Neural progenitor cell (in vitro differentiated cells): Measurements from ENCODE around the gene ALPL. TPM values are rescaled to one million over a fixed set of nuclear protein-coding genes. Genes with fewer than 3 reads are reported as not detected.

Source experiments
- DNase-seq: peaks from one replicate; pipeline ENCODE4 v3.0.0-alpha.2; 2016; ENCODE audit warnings: low spot score
- H2AFZ ChIP-seq: fragments of 200-600 bp; sonication (generic); replicated peaks from 2 replicates; pipeline ENCODE4 v1.6.1; 2016; ENCODE audit warnings: antibody characterized with exemption
- H3F3A ChIP-seq: fragments of 200-600 bp; sonication (generic); 2 replicates; pipeline ENCODE4 v1.6.1; 2016; ENCODE audit warnings: antibody characterized with exemption, low read depth
- H3K27ac ChIP-seq: fragments of 200-600 bp; sonication (generic); 2 replicates; pipeline ENCODE4 v1.5.1; 2016; ENCODE audit warnings: mild to moderate bottlenecking
- H3K27me3 ChIP-seq: fragments of 200-600 bp; sonication (generic); 2 replicates; pipeline ENCODE4 v1.6.1; 2016; ENCODE audit warnings: mild to moderate bottlenecking, moderate library complexity
- H3K36me3 ChIP-seq: fragments of 200-600 bp; sonication (generic); 2 replicates; pipeline ENCODE4 v1.5.1; 2016
- H3K4me1 ChIP-seq: fragments of 200-600 bp; sonication (generic); 2 replicates; pipeline ENCODE4 v1.6.1; 2016; ENCODE audit warnings: mixed run types
- H3K4me2 ChIP-seq: fragments of 200-600 bp; sonication (generic); 2 replicates; pipeline ENCODE4 v1.6.1; 2016
- H3K4me3 ChIP-seq: fragments of 200-600 bp; sonication (generic); 2 replicates; pipeline ENCODE4 v1.5.1; 2016
- H3K79me2 ChIP-seq: fragments of 200-600 bp; sonication (generic); 2 replicates; pipeline ENCODE4 v1.6.1; 2016; ENCODE audit warnings: low read depth
- H3K9ac ChIP-seq: fragments of 200-600 bp; sonication (generic); 2 replicates; pipeline ENCODE4 v1.6.1; 2016
- H3K9me3 ChIP-seq: fragments of 200-600 bp; sonication (generic); 2 replicates; pipeline ENCODE4 v1.5.1; 2016; ENCODE audit warnings: low read depth
- H4K20me1 ChIP-seq: fragments of 200-600 bp; sonication (generic); 2 replicates; pipeline ENCODE4 v1.6.1; 2016; ENCODE audit warnings: low read depth
- H3K27ac Mint-ChIP-seq: 3 replicates; pipeline ENCODE4 v1.8.0; 2021; ENCODE audit warnings: mixed read lengths
- H3K27me3 Mint-ChIP-seq: 2 replicates; pipeline ENCODE4 v1.8.0; 2022; ENCODE audit warnings: low read depth, mild to moderate bottlenecking, inconsistent platforms, moderate library complexity, mixed read lengths; ENCODE audit not compliant: insufficient read depth
- H3K36me3 Mint-ChIP-seq: 3 replicates; pipeline ENCODE4 v1.8.0; 2021; ENCODE audit warnings: mixed read lengths
- H3K4me1 Mint-ChIP-seq: 3 replicates; pipeline ENCODE4 v1.8.0; 2021; ENCODE audit warnings: mixed read lengths
- H3K4me3 Mint-ChIP-seq: 3 replicates; pipeline ENCODE4 v1.8.0; 2021; ENCODE audit warnings: mild to moderate bottlenecking, moderate library complexity, mixed read lengths
- H3K9me3 Mint-ChIP-seq: 3 replicates; pipeline ENCODE4 v1.8.0; 2020; ENCODE audit warnings: mixed read lengths
- EZH2 ChIP-seq: fragments of 200-600 bp; sonication (generic); IDR thresholded peaks from 2 replicates; pipeline ENCODE4 v1.6.1; 2017; ENCODE audit warnings: antibody characterized with exemption, mild to moderate bottlenecking, moderate library complexity
- EZH2phosphoT487 ChIP-seq: fragments of 200-600 bp; sonication (generic); IDR thresholded peaks from 2 replicates; pipeline ENCODE4 v1.6.1; 2017; ENCODE audit warnings: antibody characterized with exemption
- total RNA-seq: library from RNA; depleted of rRNA; stranded (reverse); fragments of >200 nt; gene quantifications from 2 replicates; pipeline ENCODE4 v1.2.3, GENCODE V29; 2015; ENCODE audit warnings: low replicate concordance
- TF ChIP-seq, protein P1 (sequence below): fragments of 200-600 bp; sonication (generic); IDR thresholded peaks from 2 replicates; pipeline ENCODE4 v1.5.1; 2017; ENCODE audit warnings: antibody characterized with exemption, mild to moderate bottlenecking

ALPL gene
- total RNA-seq, 1 donor from 2014 or later, result 51.3 TPM

DNA sequence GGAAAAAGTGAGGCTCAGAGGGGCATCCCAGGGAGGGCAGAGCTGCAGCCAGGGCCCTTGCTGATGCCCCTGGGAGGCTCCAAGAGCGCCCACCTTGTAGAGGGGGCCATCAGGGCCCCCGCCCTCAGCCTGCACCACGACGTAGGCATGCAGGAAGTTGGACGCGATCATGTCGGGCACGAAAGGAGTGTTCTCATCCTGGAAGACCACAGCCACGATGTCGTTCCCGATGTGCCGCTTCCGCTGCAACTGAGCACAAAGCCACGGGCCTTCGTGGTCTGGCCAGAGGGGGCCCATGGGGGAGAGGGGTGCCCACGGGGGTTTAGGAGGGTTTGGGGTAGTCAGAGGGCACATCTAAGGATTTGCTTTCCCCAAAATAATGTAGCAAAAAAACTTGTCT is 100.8 kb downstream of the ALPL start:
- Histone ChIP-seq H3K4me1 (no peaks in the 10 kb centered on the region), H3K9me3 (no peaks in the 10 kb centered on the region)

DNA sequence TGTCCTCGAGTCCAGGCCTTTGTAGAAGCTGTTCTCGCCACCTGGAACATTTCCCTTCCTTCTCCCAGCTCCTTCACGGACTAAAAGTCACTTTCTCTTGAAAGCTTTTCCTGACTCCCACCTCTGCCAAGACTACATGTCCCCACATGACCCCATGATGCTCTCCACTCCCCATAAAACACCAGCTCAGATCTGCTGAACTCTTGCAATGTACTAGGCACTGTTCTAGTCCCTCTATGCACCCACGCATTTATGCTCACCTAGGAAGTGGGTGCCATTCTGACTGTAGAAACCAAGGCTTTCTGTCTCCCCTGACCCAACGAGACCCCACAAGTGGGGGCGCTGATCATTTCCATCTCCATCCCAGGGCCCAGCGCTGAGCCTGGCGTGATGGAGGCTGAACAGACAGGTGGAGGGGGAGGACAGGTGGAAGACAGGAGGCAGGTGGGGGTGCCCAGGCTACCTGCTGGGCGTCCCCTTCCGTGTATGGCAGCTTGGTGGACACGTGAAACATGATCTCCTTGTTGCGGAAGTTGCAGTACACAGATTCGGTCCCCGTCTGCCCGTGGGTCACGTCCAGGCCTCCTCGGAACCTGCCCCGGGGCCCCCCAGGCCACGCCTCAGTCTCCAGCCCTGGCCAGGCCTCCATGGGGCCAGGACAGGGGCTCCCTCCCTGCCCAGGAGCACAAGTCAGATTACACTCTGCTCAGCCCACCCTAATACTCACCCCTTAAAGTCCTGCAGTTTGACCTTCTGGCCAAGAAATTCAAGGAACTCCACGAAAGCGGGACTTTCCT is 102.0 kb downstream of the ALPL start:
- TF ChIP-seq, protein P1, sequence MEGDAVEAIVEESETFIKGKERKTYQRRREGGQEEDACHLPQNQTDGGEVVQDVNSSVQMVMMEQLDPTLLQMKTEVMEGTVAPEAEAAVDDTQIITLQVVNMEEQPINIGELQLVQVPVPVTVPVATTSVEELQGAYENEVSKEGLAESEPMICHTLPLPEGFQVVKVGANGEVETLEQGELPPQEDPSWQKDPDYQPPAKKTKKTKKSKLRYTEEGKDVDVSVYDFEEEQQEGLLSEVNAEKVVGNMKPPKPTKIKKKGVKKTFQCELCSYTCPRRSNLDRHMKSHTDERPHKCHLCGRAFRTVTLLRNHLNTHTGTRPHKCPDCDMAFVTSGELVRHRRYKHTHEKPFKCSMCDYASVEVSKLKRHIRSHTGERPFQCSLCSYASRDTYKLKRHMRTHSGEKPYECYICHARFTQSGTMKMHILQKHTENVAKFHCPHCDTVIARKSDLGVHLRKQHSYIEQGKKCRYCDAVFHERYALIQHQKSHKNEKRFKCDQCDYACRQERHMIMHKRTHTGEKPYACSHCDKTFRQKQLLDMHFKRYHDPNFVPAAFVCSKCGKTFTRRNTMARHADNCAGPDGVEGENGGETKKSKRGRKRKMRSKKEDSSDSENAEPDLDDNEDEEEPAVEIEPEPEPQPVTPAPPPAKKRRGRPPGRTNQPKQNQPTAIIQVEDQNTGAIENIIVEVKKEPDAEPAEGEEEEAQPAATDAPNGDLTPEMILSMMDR, result no peak
- TF ChIP-seq EZH2, result no peak
- TF ChIP-seq EZH2phosphoT487, result no peak
- no peak overlapping the region for H3K4me3 Mint-ChIP-seq
- H2AFZ ChIP-seq, result no peak overlapping the region
- H3K4me2 ChIP-seq, result no peak overlapping the region
- H3K36me3 Mint-ChIP-seq, result no peaks in the 10 kb centered on the region
- no peaks in the 10 kb centered on the region for H3K79me2 ChIP-seq
- H3K27ac ChIP-seq, result no peak overlapping the region
- H3K4me1 Mint-ChIP-seq, result peaks cover 9% of the 10 kb centered on the region
- H3K9me3 ChIP-seq, result no peaks in the 10 kb centered on the region
- H3K27ac Mint-ChIP-seq, result no peak overlapping the region
- H3K4me1 ChIP-seq, result no peaks in the 10 kb centered on the region
- no peaks in the 10 kb centered on the region for H3K27me3 ChIP-seq
- peaks cover 6% of the 10 kb centered on the region for H3F3A ChIP-seq
- DNase-seq, result no peak
- H3K4me3 ChIP-seq, result no peak overlapping the region
- H3K9me3 Mint-ChIP-seq, result peaks cover 2% of the 10 kb centered on the region
- no peaks in the 10 kb centered on the region for H3K27me3 Mint-ChIP-seq
- no peak overlapping the region for H3K9ac ChIP-seq
- no peaks in the 10 kb centered on the region for H4K20me1 ChIP-seq
- H3K36me3 ChIP-seq, result no peaks in the 10 kb centered on the region

More for the DNA sequence above, 100.8 kb downstream of the ALPL start:
- no peaks in the 10 kb centered on the region for H3K27me3 Mint-ChIP-seq
- Histone ChIP-seq H3F3A (peaks cover 6% of the 10 kb centered on the region), H3K4me3 (no peak overlapping the region), H2AFZ (no peak overlapping the region), H3K79me2 (no peaks in the 10 kb centered on the region), H3K36me3 (no peaks in the 10 kb centered on the region), H3K9ac (no peak overlapping the region), H4K20me1 (no peaks in the 10 kb centered on the region), H3K27me3 (no peaks in the 10 kb centered on the region), H3K4me2 (no peak overlapping the region), H3K27ac (no peak overlapping the region)
- TF ChIP-seq, protein P1, result no peak
- no peak for TF ChIP-seq EZH2
- TF ChIP-seq EZH2phosphoT487, result no peak
- no peak for DNase-seq
- H3K27ac Mint-ChIP-seq, result no peak overlapping the region
- no peak overlapping the region for H3K4me3 Mint-ChIP-seq
- no peaks in the 10 kb centered on the region for H3K36me3 Mint-ChIP-seq
- peaks cover 9% of the 10 kb centered on the region for H3K4me1 Mint-ChIP-seq
- H3K9me3 Mint-ChIP-seq, result no peaks in the 10 kb centered on the region

DNA sequence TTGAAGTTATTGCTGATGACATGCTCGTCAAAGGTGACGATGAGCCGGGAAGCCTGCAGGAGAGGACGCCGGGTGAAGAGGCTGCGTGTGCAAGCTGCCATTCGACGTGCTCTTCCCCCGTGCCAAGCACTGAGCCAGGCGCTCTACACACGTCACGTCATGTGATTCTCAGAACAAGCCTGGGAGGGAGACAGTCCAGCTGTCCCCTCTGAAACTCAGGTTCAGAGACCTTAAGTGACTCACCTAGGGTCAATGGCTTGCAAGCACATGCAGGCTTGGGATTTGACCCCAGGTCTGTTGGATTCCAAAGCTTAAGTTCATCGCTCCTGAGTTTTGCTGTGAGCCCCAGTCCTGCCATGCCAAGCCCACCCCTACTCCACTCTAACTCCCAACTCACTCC is 102.8 kb downstream of the ALPL start:
- H3K27ac Mint-ChIP-seq, result no peak overlapping the region
- no peaks in the 10 kb centered on the region for H3K9me3 ChIP-seq
- no peaks in the 10 kb centered on the region for H3K27me3 Mint-ChIP-seq
- H3K9me3 Mint-ChIP-seq, result peaks cover 2% of the 10 kb centered on the region
- TF ChIP-seq EZH2, result no peak
- TF ChIP-seq EZH2phosphoT487, result no peak
- TF ChIP-seq, protein P1, result no peak
- no peak overlapping the region for H3K4me3 ChIP-seq
- H3F3A ChIP-seq, result peaks cover 5% of the 10 kb centered on the region
- H3K27ac ChIP-seq, result no peak overlapping the region
- no peak overlapping the region for H3K9ac ChIP-seq
- no peaks in the 10 kb centered on the region for H3K36me3 ChIP-seq
- no peak overlapping the region for H2AFZ ChIP-seq
- H3K4me3 Mint-ChIP-seq, result no peak overlapping the region
- no peak for DNase-seq
- H3K4me1 ChIP-seq, result no peaks in the 10 kb centered on the region
- no peaks in the 10 kb centered on the region for H4K20me1 ChIP-seq
- no peaks in the 10 kb centered on the region for H3K79me2 ChIP-seq
- H3K36me3 Mint-ChIP-seq, result no peaks in the 10 kb centered on the region
- no peaks in the 10 kb centered on the region for H3K27me3 ChIP-seq
- peaks cover 9% of the 10 kb centered on the region for H3K4me1 Mint-ChIP-seq
- no peak overlapping the region for H3K4me2 ChIP-seq
